ENCODE measurements around the gene PHF19. TPM values are rescaled to one million over a fixed set of nuclear protein-coding genes. Genes with fewer than 3 reads are reported as not detected.

Gene PHF19
- total and polyA plus RNA-seq, 4 experiments from 2014 or later, result 15.4 to 201 (median 106) TPM

DNA sequence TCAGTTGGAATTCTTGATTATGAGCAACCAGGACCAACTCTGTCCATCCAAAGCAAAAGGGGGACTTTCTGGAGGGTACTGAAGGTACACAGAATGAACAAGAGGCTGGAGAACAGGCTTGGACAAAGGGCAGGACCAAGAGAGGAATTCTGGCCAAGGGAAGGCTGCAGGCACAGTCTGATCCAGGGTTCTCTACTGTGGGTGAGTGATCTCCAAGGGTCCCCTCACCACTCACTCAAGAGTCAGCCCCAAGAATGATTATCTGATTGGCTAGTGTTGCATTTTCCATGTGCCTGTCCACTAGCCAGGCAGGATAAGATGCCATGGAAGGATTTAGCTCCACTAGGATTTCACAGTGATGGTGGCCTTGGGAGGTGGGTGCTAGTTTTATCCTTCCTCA lies 11.6 kb upstream of the PHF19 start:
- Histone ChIP-seq H3K4me3 (ENCODE audit: low read length in 2 of 2) (no peak overlapping the region), H3K9me3 (ENCODE audit: control insufficient read depth in 1 of 2, low read length in 2 of 2) (no peaks in the 10 kb centered on the region), H3K27me3 (ENCODE audit: insufficient read depth, low read length) (no peaks in the 10 kb centered on the region), H3K27ac (ENCODE audit: low read depth, low read length) (peak overlapping the region; percentile 76), H3K36me3 (ENCODE audit: insufficient read depth, low read length) (no peaks in the 10 kb centered on the region), H3K4me1 (ENCODE audit: insufficient read depth, low read length) (peaks cover 67% of the 10 kb centered on the region)
- H3K27ac Mint-ChIP-seq, result peak overlapping the region; percentile 79 to 99 (median 93)
- ChIA-PET CTCF (ENCODE audit: partially characterized antibody) (interaction anchor here (0.7 to 4.7 kb wide), 6 partner anchors 9 to 48 kb away, joined by 3 to 58 read pairs (median 14); partner anchors contain the start of gene PHF19), POLR2A (ENCODE audit: partially characterized antibody) (interaction anchor here (5.9 to 74.5 kb wide), 3 partner anchors 4 to 41 kb away, joined by 36 to 5577 read pairs (median 5577); partner anchors contain the start of genes PHF19 and TRAF1)
- H3K4me1 Mint-ChIP-seq, result peaks cover 49 to 80% (median 62%) of the 10 kb centered on the region in 4 donors
- no peaks in the 10 kb centered on the region for H3K9me3 Mint-ChIP-seq
- DNase-seq, result no peak
- peaks cover 0 to 8% of the 10 kb centered on the region in 2 donors for H3K36me3 Mint-ChIP-seq
- intact Hi-C loops (cut with micrococcal nuclease), result no loop called here
- H3K27me3 Mint-ChIP-seq, result no peaks in the 10 kb centered on the region
- peak overlapping the region in 2 of 8 donors; percentile 17 to 20 for H3K4me3 Mint-ChIP-seq

DNA sequence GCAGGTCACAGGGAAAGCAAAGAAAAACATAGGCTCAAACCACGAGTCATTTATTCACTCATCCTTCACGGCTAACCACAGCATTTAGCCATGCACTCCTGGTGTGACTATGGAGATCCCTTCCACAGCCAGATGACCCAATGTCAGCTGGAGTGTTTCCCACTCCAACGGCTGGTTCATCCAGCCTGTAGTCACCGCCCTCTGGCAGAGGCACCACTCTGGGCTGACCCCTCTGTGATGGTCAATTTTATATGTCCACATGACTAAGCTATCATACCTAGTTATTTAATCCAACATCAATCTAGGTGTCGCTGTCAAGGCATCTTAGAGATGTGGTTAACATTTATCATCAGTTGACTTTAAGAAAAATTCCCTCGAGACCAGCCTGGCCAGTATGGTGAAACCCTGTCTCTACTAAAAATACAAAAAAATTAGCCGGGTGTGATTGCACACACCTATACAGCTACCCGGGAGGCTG lies 9.5 kb upstream of the PHF19 start:
- H3K4me1 Mint-ChIP-seq, result peaks cover 37 to 77% (median 58%) of the 10 kb centered on the region in 4 donors
- DNase-seq, result no peak
- H3K4me3 ChIP-seq (ENCODE audit: low read length in 2 of 2), result no peak overlapping the region
- peaks cover 67% of the 10 kb centered on the region for H3K4me1 ChIP-seq (ENCODE audit: insufficient read depth, low read length)
- no peaks in the 10 kb centered on the region for H3K27me3 ChIP-seq (ENCODE audit: insufficient read depth, low read length)
- no peaks in the 10 kb centered on the region for H3K9me3 Mint-ChIP-seq
- peak overlapping the region in 1 of 8 donors; percentile 15 for H3K4me3 Mint-ChIP-seq
- H3K36me3 ChIP-seq (ENCODE audit: insufficient read depth, low read length), result no peaks in the 10 kb centered on the region
- no peak overlapping the region for H3K27ac ChIP-seq (ENCODE audit: low read depth, low read length)
- intact Hi-C loops (cut with micrococcal nuclease), result no loop called here
- CTCF ChIA-PET (ENCODE audit: partially characterized antibody), result interaction anchor here (1.1 to 4.5 kb wide), 4 partner anchors 9 to 50 kb away, joined by 4 to 22 read pairs (median 8); partner anchors contain the start of gene PHF19
- H3K27ac Mint-ChIP-seq, result peak overlapping the region in 6 of 7 donors; percentile 1 to 89 (median 46)
- no peaks in the 10 kb centered on the region for H3K9me3 ChIP-seq (ENCODE audit: control insufficient read depth in 1 of 2, low read length in 2 of 2)
- peaks cover 0 to 5% of the 10 kb centered on the region in 2 donors for H3K36me3 Mint-ChIP-seq
- POLR2A ChIA-PET (ENCODE audit: partially characterized antibody), result interaction anchor here (0.7 to 74.5 kb wide), 4 partner anchors 6 to 43 kb away, joined by 3 to 5577 read pairs (median 2790); partner anchors contain the start of genes PHF19 and TRAF1
- H3K27me3 Mint-ChIP-seq, result no peaks in the 10 kb centered on the region

DNA sequence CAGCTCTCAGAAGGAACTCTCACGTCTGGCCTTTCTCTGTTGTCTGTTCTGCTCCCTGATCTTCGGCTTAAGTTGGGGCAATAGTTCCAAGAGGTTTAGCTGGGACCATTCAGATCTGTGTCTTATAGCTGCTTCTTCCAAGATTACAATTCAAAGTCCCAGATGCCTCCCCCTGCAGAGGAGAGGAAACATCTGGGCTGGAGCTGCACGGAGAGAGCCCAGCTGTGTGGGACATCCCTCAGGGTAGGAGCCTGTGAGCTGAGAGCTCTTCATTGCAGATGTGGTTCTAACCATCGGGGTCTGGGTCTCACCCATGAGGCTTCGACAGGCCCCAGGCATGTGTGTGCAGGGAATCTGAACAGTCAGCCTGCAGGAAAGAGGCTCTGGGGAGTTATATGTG lies 9.0 kb upstream of the PHF19 start:
- Histone ChIP-seq H3K27ac (ENCODE audit: low read depth, low read length) (no peak overlapping the region), H3K9me3 (ENCODE audit: control insufficient read depth in 1 of 2, low read length in 2 of 2) (no peaks in the 10 kb centered on the region), H3K27me3 (ENCODE audit: insufficient read depth, low read length) (no peaks in the 10 kb centered on the region), H3K4me1 (ENCODE audit: insufficient read depth, low read length) (peaks cover 67% of the 10 kb centered on the region), H3K4me3 (ENCODE audit: low read length in 2 of 2) (no peak overlapping the region), H3K36me3 (ENCODE audit: insufficient read depth, low read length) (no peaks in the 10 kb centered on the region)
- Mint-ChIP-seq H3K27ac (peak overlapping the region in 6 of 7 donors; percentile 43 to 89 (median 76)), H3K36me3 (peaks cover 0 to 5% of the 10 kb centered on the region in 2 donors), H3K4me3 (no peak overlapping the region), H3K4me1 (peaks cover 35 to 77% (median 56%) of the 10 kb centered on the region in 4 donors), H3K27me3 (no peaks in the 10 kb centered on the region), H3K9me3 (no peaks in the 10 kb centered on the region)
- no peak for DNase-seq
- ChIA-PET POLR2A (ENCODE audit: partially characterized antibody) (interaction anchor here (0.7 to 74.5 kb wide), 4 partner anchors 7 to 42 kb away, joined by 3 to 5577 read pairs (median 2790); partner anchors contain the start of genes PHF19 and TRAF1), CTCF (ENCODE audit: partially characterized antibody) (interaction anchor here (1.1 to 4.5 kb wide), 4 partner anchors 9 to 50 kb away, joined by 4 to 22 read pairs (median 8); partner anchors contain the start of gene PHF19)
- intact Hi-C loops (cut with micrococcal nuclease), result no loop called here

DNA sequence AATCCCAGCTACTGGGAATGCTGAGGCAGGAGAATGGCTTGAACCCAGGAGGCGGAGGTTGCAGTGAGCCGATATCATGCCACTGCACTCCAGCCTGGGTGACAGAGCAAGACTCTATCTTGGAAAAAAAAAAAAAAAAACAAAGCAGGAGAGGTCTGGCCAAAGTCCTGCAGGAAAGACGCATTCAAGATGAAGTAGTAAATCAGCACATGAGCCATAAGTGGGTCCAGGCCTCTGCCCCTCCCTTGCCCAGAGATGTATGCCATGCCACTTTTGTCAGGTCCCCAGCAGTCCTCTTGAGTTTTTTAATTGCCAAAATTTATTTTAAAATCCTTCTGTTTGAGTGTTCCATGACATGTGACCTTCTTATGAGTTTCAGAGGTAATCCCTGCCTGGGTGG lies 8.5 kb upstream of the PHF19 start:
- H3K4me3 ChIP-seq (ENCODE audit: low read length in 2 of 2), result no peak overlapping the region
- peaks cover 34 to 77% (median 55%) of the 10 kb centered on the region in 4 donors for H3K4me1 Mint-ChIP-seq
- H3K4me3 Mint-ChIP-seq, result no peak overlapping the region
- intact Hi-C loops (cut with micrococcal nuclease), result no loop called here
- H3K36me3 Mint-ChIP-seq, result peaks cover 0 to 4% of the 10 kb centered on the region in 2 donors
- peaks cover 67% of the 10 kb centered on the region for H3K4me1 ChIP-seq (ENCODE audit: insufficient read depth, low read length)
- H3K9me3 Mint-ChIP-seq, result no peaks in the 10 kb centered on the region
- no peak overlapping the region for H3K27ac ChIP-seq (ENCODE audit: low read depth, low read length)
- H3K27me3 Mint-ChIP-seq, result no peaks in the 10 kb centered on the region
- no peaks in the 10 kb centered on the region for H3K9me3 ChIP-seq (ENCODE audit: control insufficient read depth in 1 of 2, low read length in 2 of 2)
- no peaks in the 10 kb centered on the region for H3K36me3 ChIP-seq (ENCODE audit: insufficient read depth, low read length)
- CTCF ChIA-PET (ENCODE audit: partially characterized antibody), result interaction anchor here (1.5 to 4.5 kb wide), 5 partner anchors 10 to 51 kb away, joined by 6 to 22 read pairs (median 10); no protein-coding TSS in a partner anchor
- H3K27ac Mint-ChIP-seq, result peak overlapping the region in 5 of 7 donors; percentile 37 to 86 (median 42)
- POLR2A ChIA-PET (ENCODE audit: partially characterized antibody), result interaction anchor here (0.7 to 74.5 kb wide), 4 partner anchors 7 to 41 kb away, joined by 3 to 5577 read pairs (median 2790); partner anchors contain the start of genes PHF19 and TRAF1
- H3K27me3 ChIP-seq (ENCODE audit: insufficient read depth, low read length), result no peaks in the 10 kb centered on the region
- DNase-seq, result no peak

DNA sequence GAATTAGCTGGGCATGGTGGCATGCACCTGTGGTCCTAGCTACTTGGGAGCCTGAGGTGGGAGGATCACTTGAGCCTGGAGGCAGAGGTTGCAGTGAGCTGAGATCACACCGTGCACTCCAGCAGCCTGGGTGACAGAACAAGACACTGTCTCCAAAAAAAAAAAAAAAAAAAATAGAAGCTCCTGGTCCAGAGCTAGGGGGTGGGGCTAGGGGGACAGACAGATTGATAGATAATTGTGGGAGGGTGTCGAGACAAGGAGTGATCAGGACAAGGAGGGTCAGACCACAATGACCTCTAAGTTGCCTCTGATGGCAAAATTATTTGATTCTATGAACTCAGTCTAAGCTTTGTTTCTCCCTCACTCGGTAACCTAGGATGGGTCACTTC lies 6.6 kb upstream of the PHF19 start:
- peak overlapping the region in 6 of 8 donors; percentile 26 to 65 (median 60) for H3K4me3 Mint-ChIP-seq
- no peaks in the 10 kb centered on the region for H3K9me3 Mint-ChIP-seq
- H3K4me1 Mint-ChIP-seq, result peaks cover 41 to 77% (median 57%) of the 10 kb centered on the region in 4 donors
- CTCF ChIA-PET (ENCODE audit: partially characterized antibody), result interaction anchor here (0.9 to 3.1 kb wide), 10 partner anchors 8 to 98 kb away, joined by 3 to 16 read pairs (median 4); no protein-coding TSS in a partner anchor
- Histone ChIP-seq H3K4me3 (ENCODE audit: low read length in 2 of 2) (no peak overlapping the region), H3K9me3 (ENCODE audit: control insufficient read depth in 1 of 2, low read length in 2 of 2) (no peaks in the 10 kb centered on the region), H3K36me3 (ENCODE audit: insufficient read depth, low read length) (no peaks in the 10 kb centered on the region), H3K4me1 (ENCODE audit: insufficient read depth, low read length) (peaks cover 67% of the 10 kb centered on the region), H3K27me3 (ENCODE audit: insufficient read depth, low read length) (no peaks in the 10 kb centered on the region), H3K27ac (ENCODE audit: low read depth, low read length) (no peak overlapping the region)
- H3K27ac Mint-ChIP-seq, result peak overlapping the region in 5 of 7 donors; percentile 61 to 88 (median 72)
- POLR2A ChIA-PET (ENCODE audit: partially characterized antibody), result interaction anchor here (1.3 to 74.5 kb wide), 3 partner anchors 9 to 40 kb away, joined by 6 to 5577 read pairs (median 5577); partner anchors contain the start of genes PHF19, PSMD5 and TRAF1
- H3K36me3 Mint-ChIP-seq, result no peaks in the 10 kb centered on the region
- DNase-seq, result no peak
- H3K27me3 Mint-ChIP-seq, result no peaks in the 10 kb centered on the region
- intact Hi-C loops (cut with micrococcal nuclease), result no loop called here

DNA sequence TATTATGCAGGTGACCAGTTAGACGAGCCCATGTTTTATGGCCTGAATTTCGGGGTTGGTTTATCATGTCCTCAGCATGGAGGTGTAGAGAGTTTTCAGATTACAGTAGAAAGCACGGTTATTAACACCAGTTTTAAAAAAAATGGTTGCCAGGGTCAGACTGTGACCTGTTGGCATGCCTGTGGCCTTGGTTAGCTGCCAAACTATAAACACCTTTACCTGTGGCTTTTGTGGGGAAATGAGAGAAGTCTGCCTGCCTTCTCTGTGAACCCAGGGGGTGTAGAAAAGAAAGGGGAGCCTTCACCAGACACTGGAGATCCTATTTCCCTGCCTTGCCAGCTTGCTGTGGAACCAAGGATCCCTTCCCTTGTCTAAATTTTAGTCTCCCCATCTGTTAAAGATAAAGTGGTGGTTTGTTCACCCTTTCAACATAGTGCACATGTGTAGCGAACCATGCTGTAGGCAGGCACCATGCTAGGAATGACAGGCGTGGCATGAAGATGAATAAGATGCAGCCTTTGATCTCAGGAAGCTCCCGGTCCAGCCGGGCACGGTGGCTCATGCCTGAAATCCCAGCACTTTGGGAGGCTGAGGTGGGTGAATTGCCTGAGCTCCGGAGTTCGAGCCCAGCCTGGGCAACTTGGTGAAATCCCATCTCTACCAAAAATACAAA lies 6.1 kb upstream of the PHF19 start:
- Histone ChIP-seq H3K27me3 (ENCODE audit: insufficient read depth, low read length) (no peaks in the 10 kb centered on the region), H3K4me1 (ENCODE audit: insufficient read depth, low read length) (peaks cover 67% of the 10 kb centered on the region), H3K27ac (ENCODE audit: low read depth, low read length) (no peak overlapping the region), H3K4me3 (ENCODE audit: low read length in 2 of 2) (no peak overlapping the region), H3K36me3 (ENCODE audit: insufficient read depth, low read length) (no peaks in the 10 kb centered on the region), H3K9me3 (ENCODE audit: control insufficient read depth in 1 of 2, low read length in 2 of 2) (no peaks in the 10 kb centered on the region)
- H3K27me3 Mint-ChIP-seq, result no peaks in the 10 kb centered on the region
- H3K36me3 Mint-ChIP-seq, result no peaks in the 10 kb centered on the region
- ChIA-PET POLR2A (ENCODE audit: partially characterized antibody) (interaction anchor here (1.3 to 74.5 kb wide), 3 partner anchors 10 to 40 kb away, joined by 6 to 5577 read pairs (median 5577); partner anchors contain the start of genes PHF19, PSMD5 and TRAF1), CTCF (ENCODE audit: partially characterized antibody) (interaction anchor here (0.9 to 2.8 kb wide), 9 partner anchors 9 to 98 kb away, joined by 3 to 16 read pairs (median 4); no protein-coding TSS in a partner anchor)
- H3K4me1 Mint-ChIP-seq, result peaks cover 43 to 77% (median 59%) of the 10 kb centered on the region in 4 donors
- peak overlapping the region; percentile 69 to 88 (median 77) for H3K27ac Mint-ChIP-seq
- peak in 3 of 5 donors; percentile 42 to 45 (median 44) for DNase-seq
- peak overlapping the region in 7 of 8 donors; percentile 36 to 81 (median 63) for H3K4me3 Mint-ChIP-seq
- no peaks in the 10 kb centered on the region for H3K9me3 Mint-ChIP-seq
- intact Hi-C loops (cut with micrococcal nuclease), result no loop called here
